Memory B cell (primary cell): ENCODE data around the gene PHC1.
"Not testable (repeated sequence)": the region's sequence is repeated elsewhere in the genome, so short reads cannot be mapped to it uniquely, and the experiment has no call there.

ENCODE experiments used
- ATAC-seq: fragments of 150-1000 bp; cut with Tn5 transposase; 2 replicates; pipeline ENCODE4 v1.10.0; 2021; ENCODE audit warnings: low read depth, mild to moderate bottlenecking, moderate library complexity
- DNase-seq, 2 donors: peaks; one replicate each; pipeline ENCODE4 v3.0.0; 2022; ENCODE audit warnings: low spot score in 2 of 2
- H3K27ac Mint-ChIP-seq: one replicate; pipeline ENCODE4 v1.8.0; 2022; ENCODE audit warnings: mild to moderate bottlenecking, moderate library complexity, mixed read lengths
- H3K27me3 Mint-ChIP-seq: one replicate; pipeline ENCODE4 v1.8.0; 2022; ENCODE audit warnings: mixed read lengths
- H3K36me3 Mint-ChIP-seq: one replicate; pipeline ENCODE4 v1.8.0; 2022; ENCODE audit warnings: mild to moderate bottlenecking, mixed read lengths
- H3K4me1 Mint-ChIP-seq: one replicate; pipeline ENCODE4 v1.8.0; 2022; ENCODE audit warnings: mixed read lengths
- H3K4me3 Mint-ChIP-seq: one replicate; pipeline ENCODE4 v1.8.0; 2022; ENCODE audit warnings: mild to moderate bottlenecking, moderate library complexity, mixed read lengths
- H3K9me3 Mint-ChIP-seq: one replicate; pipeline ENCODE4 v1.8.0; 2022; ENCODE audit warnings: mixed read lengths

The PHC1 gene

GRCh38 chr12:8914033-8914715 is at the start of gene PHC1:
Gene PHC1 (plus strand): TSS chr12:8914509. CDS start chr12:8917678, 3,169 bp downstream.
- peak within 1 kb of the TSS; percentile 90 for H3K4me3 Mint-ChIP-seq
- H3K27ac Mint-ChIP-seq = peak within 1 kb of the TSS; percentile 86
- DNase-seq = peak; percentile 47 to 58
- ATAC-seq = peak; percentile 71
- not testable (repeated sequence) for H3K36me3 Mint-ChIP-seq, H3K9me3 Mint-ChIP-seq, H3K27me3 Mint-ChIP-seq
- H3K4me1 Mint-ChIP-seq = peaks cover 11% of the 10 kb centered on the region

GRCh38 chr12:8866429-8866828 is 47.9 kb upstream of the PHC1 start:
- Mint-ChIP-seq H3K36me3 (no peaks in the 10 kb centered on the region), H3K4me3 (no peak overlapping the region), H3K9me3 (no peaks in the 10 kb centered on the region), H3K27ac (no peak overlapping the region), H3K27me3 (peaks cover 2% of the 10 kb centered on the region), H3K4me1 (no peaks in the 10 kb centered on the region)
- ATAC-seq = no peak
- no peak for DNase-seq

DNA sequence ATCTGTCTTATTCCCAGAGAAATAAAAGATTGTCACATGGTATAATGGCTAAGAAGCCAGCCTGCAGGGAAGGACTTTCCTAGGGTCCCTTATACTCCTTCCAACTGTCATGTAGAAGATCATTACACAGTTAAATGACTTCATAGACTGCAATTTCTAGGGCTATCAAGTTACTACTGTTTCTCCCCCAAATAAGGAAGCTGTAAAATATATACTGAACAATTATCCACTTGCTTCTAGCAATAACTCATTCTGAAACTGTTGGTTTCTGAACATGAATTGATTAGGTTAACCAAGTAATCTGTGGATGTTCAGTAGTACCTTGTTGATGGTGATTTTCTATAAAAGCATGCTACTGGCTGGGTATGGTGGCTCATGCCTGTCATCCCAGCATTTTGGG is 47.3 kb upstream of the PHC1 start:
- ATAC-seq (no peak), DNase-seq (no peak)
- Mint-ChIP-seq H3K36me3 (no peaks in the 10 kb centered on the region), H3K9me3 (no peaks in the 10 kb centered on the region), H3K27me3 (peaks cover 2% of the 10 kb centered on the region), H3K4me1 (no peaks in the 10 kb centered on the region), H3K4me3 (no peak overlapping the region), H3K27ac (no peak overlapping the region)

GRCh38 chr12:8867786-8868185 is 46.5 kb upstream of the PHC1 start:
- Mint-ChIP-seq H3K4me1 (no peaks in the 10 kb centered on the region), H3K27ac (no peak overlapping the region), H3K4me3 (no peak overlapping the region), H3K9me3 (no peaks in the 10 kb centered on the region), H3K27me3 (peaks cover 2% of the 10 kb centered on the region), H3K36me3 (no peaks in the 10 kb centered on the region)
- ATAC-seq = no peak
- DNase-seq = no peak

GRCh38 chr12:8870586-8870985 is 43.7 kb upstream of the PHC1 start:
- H3K9me3 Mint-ChIP-seq = no peaks in the 10 kb centered on the region
- ATAC-seq (no peak), DNase-seq (no peak)
- no peaks in the 10 kb centered on the region for H3K36me3 Mint-ChIP-seq
- peaks cover 3% of the 10 kb centered on the region for H3K27me3 Mint-ChIP-seq
- no peak overlapping the region for H3K4me3 Mint-ChIP-seq
- H3K27ac Mint-ChIP-seq = no peak overlapping the region
- no peaks in the 10 kb centered on the region for H3K4me1 Mint-ChIP-seq

- Mint-ChIP-seq H3K27ac (no peak overlapping the region), H3K9me3 (no peaks in the 10 kb centered on the region), H3K4me1 (no peaks in the 10 kb centered on the region), H3K4me3 (no peak overlapping the region), H3K27me3 (peaks cover 5% of the 10 kb centered on the region), H3K36me3 (no peaks in the 10 kb centered on the region)
- DNase-seq (no peak), ATAC-seq (no peak)
These were observed 43.2 kb upstream of the PHC1 start for GRCh38 chr12:8871068-8871467.

GRCh38 chr12:8876887-8877286 is 37.4 kb upstream of the PHC1 start:
- Mint-ChIP-seq H3K27ac (no peak overlapping the region), H3K4me3 (no peak overlapping the region), H3K9me3 (no peaks in the 10 kb centered on the region), H3K27me3 (peaks cover 3% of the 10 kb centered on the region), H3K4me1 (no peaks in the 10 kb centered on the region), H3K36me3 (no peaks in the 10 kb centered on the region)
- ATAC-seq (no peak), DNase-seq (no peak)

DNA sequence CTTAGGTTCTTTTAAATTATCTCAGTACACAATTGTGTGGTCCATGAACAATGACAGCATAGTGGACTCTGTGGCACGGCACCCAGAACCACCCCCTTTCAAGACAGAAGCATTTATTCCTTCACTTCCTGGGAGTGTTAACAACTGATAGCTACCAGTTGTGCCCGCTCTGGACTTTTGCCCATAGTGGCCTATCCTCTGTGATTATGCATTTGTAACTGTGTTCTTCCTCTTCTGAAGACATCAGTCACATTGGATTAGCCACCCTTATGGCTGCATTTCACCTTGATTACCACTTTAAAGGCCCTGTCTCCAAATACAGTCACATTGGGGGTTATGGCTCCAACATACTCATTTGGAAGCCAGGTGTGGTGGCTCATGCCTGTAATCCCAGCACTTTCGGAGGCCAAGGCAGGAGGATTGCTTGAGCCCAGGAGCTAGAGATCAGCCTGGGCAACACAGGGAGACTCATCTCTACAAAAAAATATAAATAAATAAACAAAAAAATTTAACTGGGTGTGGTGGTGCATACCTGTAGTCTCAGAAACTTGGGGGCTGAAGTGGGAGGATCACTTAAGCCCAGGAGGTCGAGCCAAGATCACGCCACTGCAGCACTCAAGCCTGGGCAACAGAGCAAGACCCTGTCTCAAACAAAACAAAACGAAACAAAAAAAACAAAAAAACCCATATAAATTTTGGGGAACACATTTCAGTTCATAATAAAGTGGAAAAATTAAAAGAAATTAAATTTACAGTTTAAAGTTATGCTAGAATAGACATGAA is 27.6 kb upstream of the PHC1 start:
- Mint-ChIP-seq H3K4me1 (peaks cover 5% of the 10 kb centered on the region), H3K27ac (no peak overlapping the region), H3K36me3 (no peaks in the 10 kb centered on the region), H3K4me3 (no peak overlapping the region), H3K9me3 (no peaks in the 10 kb centered on the region), H3K27me3 (peaks cover 3% of the 10 kb centered on the region)
- no peak for DNase-seq
- ATAC-seq = no peak

DNA sequence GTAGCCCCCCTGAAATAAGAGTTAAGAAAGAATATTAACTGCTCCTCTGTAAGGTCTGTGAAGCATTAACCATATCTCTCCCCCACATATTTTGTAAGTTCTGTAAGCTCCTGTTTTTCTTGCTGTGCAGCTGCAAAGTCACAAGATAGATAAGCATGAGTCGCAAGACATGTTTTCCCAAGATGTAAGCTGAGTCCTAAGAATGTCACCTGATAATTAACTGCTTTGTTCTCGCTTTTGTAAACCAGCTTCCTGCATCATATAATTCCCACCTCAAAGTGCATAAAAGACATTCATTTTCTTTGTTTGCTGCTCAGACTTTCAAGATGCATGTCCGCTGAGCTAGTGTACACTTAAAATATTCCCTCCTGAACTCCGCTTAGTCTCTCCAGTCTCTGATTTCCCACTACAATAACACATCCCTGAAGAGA is 27.0 kb upstream of the PHC1 start:
- H3K4me3 Mint-ChIP-seq = no peak overlapping the region
- no peaks in the 10 kb centered on the region for H3K36me3 Mint-ChIP-seq
- no peak overlapping the region for H3K27ac Mint-ChIP-seq
- H3K27me3 Mint-ChIP-seq = peaks cover 3% of the 10 kb centered on the region
- no peaks in the 10 kb centered on the region for H3K9me3 Mint-ChIP-seq
- no peak for ATAC-seq
- H3K4me1 Mint-ChIP-seq = peaks cover 5% of the 10 kb centered on the region
- DNase-seq = no peak

DNA sequence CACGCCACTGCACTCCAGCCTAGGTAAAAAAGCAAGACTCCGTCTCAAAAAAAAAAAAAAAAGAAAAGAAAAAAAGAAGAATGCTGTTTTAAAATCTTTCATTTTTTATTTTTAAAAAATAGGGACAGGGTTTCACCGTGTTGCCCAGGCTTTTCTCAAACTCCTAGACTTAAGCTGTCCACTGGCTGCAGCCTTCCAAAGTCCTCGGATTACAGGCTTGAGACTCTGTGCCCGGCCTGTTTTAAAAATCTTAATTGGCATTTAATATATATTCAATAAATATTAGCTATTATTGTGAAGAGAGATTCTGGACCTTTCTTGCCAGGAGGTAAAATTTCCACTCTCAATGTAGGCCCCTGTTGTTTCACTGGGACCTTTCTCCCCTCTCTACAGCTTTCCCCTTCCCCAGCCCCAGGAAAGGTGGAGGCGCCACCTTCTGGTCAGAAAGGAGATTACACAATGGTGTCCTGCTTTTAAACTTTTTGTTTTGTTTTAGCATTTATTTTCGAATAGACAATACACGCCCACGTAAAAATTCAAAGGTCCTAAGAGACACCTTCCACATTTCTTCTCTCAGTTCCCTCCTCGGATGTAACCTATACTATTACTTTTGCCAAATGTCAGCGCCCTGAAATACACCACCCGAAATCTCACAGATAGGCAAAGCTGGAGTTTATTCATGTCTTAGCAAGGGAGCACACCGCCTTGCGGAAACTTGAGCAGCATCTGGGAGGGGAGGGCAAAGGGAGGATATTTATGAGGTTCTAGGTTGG is 23.8 kb upstream of the PHC1 start:
- peaks cover 5% of the 10 kb centered on the region for H3K4me1 Mint-ChIP-seq
- no peaks in the 10 kb centered on the region for H3K36me3 Mint-ChIP-seq
- peak overlapping the region; percentile 76 for H3K27ac Mint-ChIP-seq
- no peaks in the 10 kb centered on the region for H3K9me3 Mint-ChIP-seq
- ATAC-seq (peak; percentile 74), DNase-seq (peak; percentile 59 to 71)
- H3K27me3 Mint-ChIP-seq = no peaks in the 10 kb centered on the region
- H3K4me3 Mint-ChIP-seq = peak overlapping the region; percentile 92

DNA sequence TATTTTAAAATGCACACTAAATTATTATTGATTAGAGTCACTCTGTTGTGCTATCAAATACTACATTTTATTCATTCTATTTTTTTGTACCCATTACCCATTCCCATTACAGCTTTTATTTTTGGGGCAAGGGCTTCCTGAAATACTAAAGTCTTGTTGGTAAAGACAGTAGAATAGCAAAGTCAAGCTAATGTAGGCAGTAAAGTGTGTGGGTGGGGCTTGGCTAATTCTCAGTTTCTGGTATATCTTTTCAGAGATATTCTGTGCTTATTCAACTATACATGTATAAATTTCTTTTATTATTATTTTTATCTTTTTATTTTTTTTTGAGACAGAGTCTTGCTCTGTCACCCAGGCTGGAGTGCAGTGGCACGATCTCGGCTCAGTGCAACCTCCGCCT is 22.3 kb upstream of the PHC1 start:
- no peak overlapping the region for H3K27ac Mint-ChIP-seq
- H3K9me3 Mint-ChIP-seq = no peaks in the 10 kb centered on the region
- H3K36me3 Mint-ChIP-seq = no peaks in the 10 kb centered on the region
- H3K4me3 Mint-ChIP-seq = no peak overlapping the region
- ATAC-seq (no peak), DNase-seq (no peak)
- H3K4me1 Mint-ChIP-seq = peaks cover 5% of the 10 kb centered on the region
- H3K27me3 Mint-ChIP-seq = no peaks in the 10 kb centered on the region

DNA sequence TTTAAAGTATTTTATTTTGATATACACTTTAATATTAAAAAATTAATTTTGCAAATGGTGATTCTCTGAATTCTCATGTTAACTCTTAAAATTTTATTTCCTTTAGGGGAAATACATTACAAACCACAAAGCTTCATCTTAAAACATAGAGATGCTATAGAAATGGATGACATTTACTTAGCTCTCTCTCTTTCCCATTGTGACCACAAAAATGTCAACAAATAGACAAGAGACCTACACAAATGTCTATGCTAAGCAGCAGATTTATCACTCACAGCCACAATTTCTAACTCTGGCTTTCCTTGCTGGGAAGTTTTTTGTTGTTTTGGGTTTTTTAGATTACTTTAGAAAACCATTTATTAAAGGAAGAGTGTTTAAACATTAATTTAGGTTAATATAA is 19.9 kb upstream of the PHC1 start:
- DNase-seq (no peak), ATAC-seq (no peak)
- Mint-ChIP-seq H3K4me1 (peaks cover 5% of the 10 kb centered on the region), H3K4me3 (no peak overlapping the region), H3K27ac (no peak overlapping the region), H3K36me3 (no peaks in the 10 kb centered on the region), H3K9me3 (no peaks in the 10 kb centered on the region), H3K27me3 (no peaks in the 10 kb centered on the region)

GRCh38 chr12:8894986-8895385 is 19.3 kb upstream of the PHC1 start:
- H3K4me1 Mint-ChIP-seq = peaks cover 9% of the 10 kb centered on the region
- no peak overlapping the region for H3K27ac Mint-ChIP-seq
- peaks cover 4% of the 10 kb centered on the region for H3K9me3 Mint-ChIP-seq
- H3K4me3 Mint-ChIP-seq = no peak overlapping the region
- H3K36me3 Mint-ChIP-seq = no peaks in the 10 kb centered on the region
- ATAC-seq (no peak), DNase-seq (no peak)
- no peaks in the 10 kb centered on the region for H3K27me3 Mint-ChIP-seq

- no peak for DNase-seq
- H3K27me3 Mint-ChIP-seq = no peaks in the 10 kb centered on the region
- H3K9me3 Mint-ChIP-seq = peaks cover 5% of the 10 kb centered on the region
- H3K27ac Mint-ChIP-seq = no peak overlapping the region
- no peaks in the 10 kb centered on the region for H3K36me3 Mint-ChIP-seq
- ATAC-seq = no peak
- no peak overlapping the region for H3K4me3 Mint-ChIP-seq
- H3K4me1 Mint-ChIP-seq = peaks cover 6% of the 10 kb centered on the region
These were observed 17.2 kb upstream of the PHC1 start for GRCh38 chr12:8897081-8897480.
